GM12872 (cell line): ENCODE measurements around the gene LY9.

ENCODE experiments used
- TF ChIP-seq, protein P1 (sequence below): IDR thresholded peaks from 3 replicates; pipeline ENCODE4 v1.5.1; 2011; ENCODE audit warnings: low read depth, mild to moderate bottlenecking, low read length, moderate library complexity; ENCODE audit not compliant: insufficient read depth

Gene LY9

DNA sequence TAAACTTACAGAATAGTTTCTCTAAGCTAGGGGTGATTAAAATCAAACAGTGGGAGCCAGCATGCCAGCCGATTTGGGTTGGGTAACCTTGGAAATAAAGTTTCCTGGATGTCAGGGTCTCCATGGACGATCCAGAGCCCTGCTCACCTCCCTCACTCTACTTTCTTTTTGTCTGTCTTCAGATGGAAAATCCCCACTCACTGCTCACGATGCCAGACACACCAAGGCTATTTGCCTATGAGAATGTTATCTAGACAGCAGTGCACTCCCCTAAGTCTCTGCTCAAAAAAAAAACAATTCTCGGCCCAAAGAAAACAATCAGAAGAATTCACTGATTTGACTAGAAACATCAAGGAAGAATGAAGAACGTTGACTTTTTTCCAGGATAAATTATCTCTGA lies 43.0 kb upstream of the LY9 start:
- TF ChIP-seq, protein P1, sequence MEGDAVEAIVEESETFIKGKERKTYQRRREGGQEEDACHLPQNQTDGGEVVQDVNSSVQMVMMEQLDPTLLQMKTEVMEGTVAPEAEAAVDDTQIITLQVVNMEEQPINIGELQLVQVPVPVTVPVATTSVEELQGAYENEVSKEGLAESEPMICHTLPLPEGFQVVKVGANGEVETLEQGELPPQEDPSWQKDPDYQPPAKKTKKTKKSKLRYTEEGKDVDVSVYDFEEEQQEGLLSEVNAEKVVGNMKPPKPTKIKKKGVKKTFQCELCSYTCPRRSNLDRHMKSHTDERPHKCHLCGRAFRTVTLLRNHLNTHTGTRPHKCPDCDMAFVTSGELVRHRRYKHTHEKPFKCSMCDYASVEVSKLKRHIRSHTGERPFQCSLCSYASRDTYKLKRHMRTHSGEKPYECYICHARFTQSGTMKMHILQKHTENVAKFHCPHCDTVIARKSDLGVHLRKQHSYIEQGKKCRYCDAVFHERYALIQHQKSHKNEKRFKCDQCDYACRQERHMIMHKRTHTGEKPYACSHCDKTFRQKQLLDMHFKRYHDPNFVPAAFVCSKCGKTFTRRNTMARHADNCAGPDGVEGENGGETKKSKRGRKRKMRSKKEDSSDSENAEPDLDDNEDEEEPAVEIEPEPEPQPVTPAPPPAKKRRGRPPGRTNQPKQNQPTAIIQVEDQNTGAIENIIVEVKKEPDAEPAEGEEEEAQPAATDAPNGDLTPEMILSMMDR, result no peak

DNA sequence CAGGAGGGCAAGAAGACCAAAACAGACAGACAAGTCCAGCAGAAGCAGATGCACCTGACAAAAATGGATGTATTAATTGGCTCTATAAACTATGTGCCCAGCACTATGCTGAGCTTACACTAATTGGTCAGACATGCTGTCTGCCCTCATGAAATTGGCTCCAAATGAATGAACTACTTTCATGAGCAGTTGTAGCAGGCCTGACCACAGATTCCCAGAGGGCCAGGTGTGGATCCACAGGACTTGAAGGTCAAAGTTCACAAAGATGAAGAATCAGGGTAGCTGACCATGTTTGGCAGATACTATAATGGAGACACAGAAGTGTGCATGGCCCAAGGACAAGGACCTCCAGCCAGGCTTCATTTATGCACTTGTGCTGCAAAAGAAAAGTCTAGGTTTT lies 42.4 kb upstream of the LY9 start:
- TF ChIP-seq, protein P1, result no peak

DNA sequence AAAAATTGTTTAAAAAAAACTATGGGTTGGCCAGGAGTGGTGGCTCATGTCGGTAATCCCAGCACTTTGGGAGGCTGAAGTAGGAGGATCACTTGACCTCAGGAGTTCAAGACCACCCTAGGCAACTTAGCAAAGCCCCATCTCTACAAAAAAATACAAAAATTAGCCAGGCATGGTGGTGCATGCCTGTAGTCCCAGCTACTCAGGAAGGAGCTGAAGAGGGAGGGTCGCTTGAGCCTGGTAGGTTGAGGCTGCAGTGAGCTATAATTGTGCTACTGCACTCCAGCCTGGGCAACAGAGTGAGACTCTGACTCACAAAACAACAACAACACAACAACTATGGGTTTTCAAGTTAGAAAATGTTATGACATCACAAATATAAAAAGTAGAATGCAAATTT lies 40.5 kb upstream of the LY9 start:
- TF ChIP-seq, protein P1, result no peak

DNA sequence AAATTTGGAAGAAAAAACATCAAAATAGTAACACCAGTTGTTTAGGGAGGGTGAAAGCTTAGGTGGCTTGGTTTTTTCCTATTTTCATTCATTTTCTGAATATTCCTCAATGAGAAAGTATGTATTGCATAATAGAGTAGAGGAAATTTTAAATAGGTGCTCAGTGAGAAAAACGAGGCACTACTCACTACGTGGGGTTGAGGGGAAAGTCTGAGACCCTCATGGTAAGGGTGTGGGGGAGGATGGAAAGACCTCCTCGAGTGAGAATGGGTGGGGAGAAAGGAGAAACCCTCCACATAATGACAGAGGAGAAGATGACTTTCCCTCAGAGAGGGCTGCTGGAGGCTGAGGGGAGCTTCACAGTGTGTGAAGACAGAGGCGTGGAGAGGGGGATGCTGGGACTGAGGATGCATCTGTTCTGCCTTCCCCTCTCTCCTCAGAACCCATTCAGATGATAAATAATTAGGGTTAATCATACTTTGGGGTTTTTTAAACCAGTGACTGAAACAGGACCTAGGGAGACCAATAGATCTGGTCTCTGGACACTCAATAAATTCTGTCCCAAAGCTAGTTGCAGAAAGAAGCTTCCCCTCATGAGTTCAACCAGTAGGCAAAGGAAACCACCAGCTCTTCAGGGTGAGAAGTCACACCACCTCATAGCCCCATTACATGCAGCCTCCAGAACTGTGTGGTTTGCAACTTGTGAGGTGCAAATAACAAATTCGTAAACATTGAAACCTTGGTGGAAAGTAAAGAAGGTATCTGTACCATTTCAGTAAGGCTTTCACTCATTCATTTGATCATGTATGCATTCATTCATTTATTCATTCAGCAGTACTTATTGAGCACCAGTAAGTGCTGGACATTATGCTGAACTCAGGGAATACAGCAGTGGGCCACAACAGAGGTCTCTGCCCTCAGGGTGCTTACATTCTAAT lies 39.8 kb upstream of the LY9 start:
- TF ChIP-seq, protein P1, result no peak

DNA sequence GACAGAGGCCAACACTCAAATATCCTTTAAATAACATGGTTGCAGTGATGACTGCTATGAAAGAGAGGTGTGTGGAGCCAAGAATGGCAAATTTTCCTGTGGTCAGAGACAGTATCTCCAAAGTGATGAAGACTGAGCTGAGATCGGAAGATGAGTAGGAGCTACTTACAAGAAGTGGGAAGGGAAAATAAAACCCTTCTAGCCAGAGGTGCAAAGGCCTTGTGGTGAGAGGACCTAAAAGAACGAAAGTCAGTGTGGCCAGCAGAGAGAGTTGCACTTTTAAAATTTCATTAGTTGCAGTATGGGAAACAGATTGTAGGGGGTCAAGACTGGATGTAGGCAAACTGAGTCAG lies 39.1 kb upstream of the LY9 start:
- TF ChIP-seq, protein P1, result no peak

DNA sequence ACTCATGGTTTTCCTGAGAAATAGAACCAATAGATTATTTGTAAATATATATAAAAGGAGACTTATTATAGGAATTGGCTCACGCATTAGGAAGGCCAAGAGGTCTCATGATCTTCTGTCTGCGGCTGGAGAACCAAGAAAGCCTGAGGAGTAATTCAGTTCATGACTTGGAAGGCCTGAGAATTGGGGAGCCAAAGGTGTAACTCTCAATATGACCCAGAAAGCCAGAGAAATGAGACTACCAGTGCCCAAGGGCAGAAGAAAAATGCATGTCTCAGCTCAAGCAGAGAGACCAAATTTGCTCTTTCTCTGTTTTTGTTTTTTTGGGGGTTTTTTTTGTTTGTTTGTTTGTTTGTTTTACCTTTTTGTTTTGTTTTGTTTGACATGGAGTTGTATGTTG lies 37.5 kb upstream of the LY9 start:
- TF ChIP-seq, protein P1, result no peak

DNA sequence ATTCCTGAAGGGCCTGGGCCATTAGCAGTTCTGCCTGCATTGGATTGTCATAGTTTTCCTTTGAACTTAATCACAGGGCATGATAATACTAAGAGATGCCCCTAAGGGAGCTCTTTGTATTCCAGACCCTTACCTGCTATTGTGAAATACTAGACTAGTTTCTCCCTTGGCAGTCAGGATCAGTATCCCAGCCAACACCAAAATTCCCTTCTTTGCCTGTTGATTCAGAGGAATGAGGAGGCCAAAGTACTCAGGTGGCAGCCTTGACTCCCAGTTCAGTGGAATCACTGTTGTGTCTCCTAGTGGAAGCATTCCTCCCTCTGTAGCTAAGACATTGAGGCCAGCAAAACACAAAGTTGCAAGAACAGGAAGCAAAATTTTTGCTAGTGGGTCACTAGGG lies 36.2 kb upstream of the LY9 start:
- TF ChIP-seq, protein P1, result no peak

DNA sequence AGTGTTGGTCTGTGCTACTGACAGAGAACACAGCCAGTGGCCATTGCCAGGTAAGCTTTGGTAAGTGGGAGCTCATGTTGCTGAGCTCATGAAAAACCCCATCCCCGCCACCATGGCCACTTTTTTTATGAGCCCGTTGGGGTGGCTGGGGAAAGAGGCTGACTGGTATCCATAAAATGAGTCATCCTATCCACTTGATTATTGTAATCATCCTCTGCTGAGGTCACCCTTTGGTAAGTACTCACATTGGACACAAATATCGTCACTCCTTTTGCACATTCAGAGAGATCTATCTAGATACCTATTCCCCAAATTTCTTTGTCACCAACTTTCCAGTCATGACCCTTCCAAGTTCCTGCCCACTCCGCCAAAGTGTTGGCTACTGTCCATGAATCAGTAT lies 34.9 kb upstream of the LY9 start:
- TF ChIP-seq, protein P1, result no peak
